Spinal cord (tissue), 10 donors: Measurements from ENCODE around the gene PRR4. TPM values are rescaled to one million over a fixed set of nuclear protein-coding genes. Genes with fewer than 3 reads are reported as not detected.
A peak's percentile ranks its signal among the peaks of the same experiment; 100 is the strongest.

ENCODE experiments used
- DNase-seq, 6 donors: peaks; one replicate each; pipeline versions ENCODE4 v3.0.0 to v3.0.0-alpha.2; 2013 to 2015; ENCODE audit warnings: low spot score in 6 of 6, low read depth in 4 of 6
- H3K27ac ChIP-seq: one replicate; pipeline ENCODE4 v1.5.1; 2013; ENCODE audit warnings: low read depth, low read length, control low read depth
- H3K27me3 ChIP-seq: one replicate; pipeline ENCODE4 v1.6.1; 2013; ENCODE audit warnings: low read length; ENCODE audit not compliant: control insufficient read depth, insufficient read depth
- H3K36me3 ChIP-seq: one replicate; pipeline ENCODE4 v1.6.1; 2013; ENCODE audit warnings: low read length; ENCODE audit not compliant: control insufficient read depth, insufficient read depth
- H3K4me1 ChIP-seq: one replicate; pipeline ENCODE4 v1.6.1; 2013; ENCODE audit warnings: low read length; ENCODE audit not compliant: control insufficient read depth, insufficient read depth
- H3K4me3 ChIP-seq: one replicate; pipeline ENCODE4 v1.5.1; 2013; ENCODE audit warnings: low read depth, low read length, control low read depth
- H3K9me3 ChIP-seq: one replicate; pipeline ENCODE4 v1.6.1; 2013; ENCODE audit warnings: low read length; ENCODE audit not compliant: control insufficient read depth, insufficient read depth
- WGBS: methylation state at CpG from one replicate; pipeline ENCODE4 v1.1.5; 2013; ENCODE audit warnings: missing lambda C conversion rate; ENCODE audit not compliant: insufficient coverage; 5-methylcytosine and 5-hydroxymethylcytosine counted together
- long read RNA-seq, 4 donors: transcript quantifications; one replicate each; lab custom pipeline, GENCODE V29; 2026
- polyA plus RNA-seq, 2 donors: library from polyadenylated mRNA; unstranded; fragments of 120-200 nt; gene quantifications; one replicate each; pipeline ENCODE4 v1.2.1, GENCODE V29; 2013; ENCODE audit not compliant: insufficient read length in 2 of 2
- total RNA-seq, 2 donors: library from RNA; depleted of rRNA in 1 of 2; stranded (reverse); fragments of 120-200 nt in 1 of 2; fragments of >200 nt in 1 of 2; gene quantifications; one replicate each; pipeline versions ENCODE4 v1.2.3 to v1.2.4, GENCODE V29; 2013 to 2014
- donor health status: healthy.

Gene PRR4, protein sequence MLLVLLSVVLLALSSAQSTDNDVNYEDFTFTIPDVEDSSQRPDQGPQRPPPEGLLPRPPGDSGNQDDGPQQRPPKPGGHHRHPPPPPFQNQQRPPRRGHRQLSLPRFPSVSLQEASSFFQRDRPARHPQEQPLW
- total RNA-seq (10 to 100 TPM in 1 of 2 donors, 1 to 10 TPM in 1; 3.5 to 11.8 TPM), polyA plus RNA-seq (10 to 100 TPM; 10.7 to 12.5 TPM)
- long read RNA-seq, donor 1, partial matches to known transcripts, result 0 of 1 reads
- long read RNA-seq, donor 1, other reads (novel, unspliced or antisense), result 0 of 1 reads
- long read RNA-seq, donor 2, partial matches to known transcripts, result 0 of 1 reads
- long read RNA-seq, donor 2, other reads (novel, unspliced or antisense), result 0 of 1 reads
- long read RNA-seq, donor 3, result 0 reads
- long read RNA-seq, donor 4, result 0 reads

- WGBS, result 100% methylated on average over 1 of the region's 4 CpGs
- H3K27ac ChIP-seq, result no peak within 1 kb of the TSS
These were observed at the start of gene PRR4 for GRCh38 chr12:10849425-10849878. TSS of gene PRR4 (minus strand) at chr12:10849475. CDS start at chr12:10849437, 38 bp downstream.

DNA sequence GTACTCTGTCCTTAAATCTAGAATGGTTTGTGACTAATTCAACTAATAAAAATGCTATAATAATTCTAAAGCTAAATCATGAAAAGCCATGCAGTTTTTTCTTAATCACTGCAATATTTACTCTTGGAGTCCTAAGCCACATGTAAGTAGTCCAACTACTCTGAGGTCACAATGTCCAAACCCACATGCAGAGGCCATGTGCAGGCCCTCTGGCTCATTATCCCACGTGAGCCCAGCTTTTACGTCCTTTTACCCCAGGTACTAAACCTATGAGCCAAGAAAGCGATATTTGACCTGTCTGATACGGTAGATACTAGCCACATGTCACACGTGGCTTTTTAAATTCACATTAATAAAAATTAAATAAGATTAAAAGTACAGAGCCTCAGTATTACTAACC is 47.6 kb upstream of the PRR4 start:
- H3K4me3 ChIP-seq, result no peak overlapping the region
- H3K27ac ChIP-seq, result no peak overlapping the region
- H3K9me3 ChIP-seq, result peaks cover 2% of the 10 kb centered on the region
- no peak for DNase-seq
- no peaks in the 10 kb centered on the region for H3K36me3 ChIP-seq
- no peaks in the 10 kb centered on the region for H3K27me3 ChIP-seq
- 92% methylated on average over 2 of the region's 5 CpGs for WGBS
- no peaks in the 10 kb centered on the region for H3K4me1 ChIP-seq

More at GRCh38 chr12:10849425-10849878, at the start of gene PRR4:
- Histone ChIP-seq H3K27me3 (no peaks in the 10 kb centered on the region), H3K36me3 (peaks cover 2% of the 10 kb centered on the region), H3K4me3 (no peak within 1 kb of the TSS), H3K4me1 (no peaks in the 10 kb centered on the region), H3K9me3 (no peaks in the 10 kb centered on the region)
- no peak for DNase-seq

GRCh38 chr12:10891937-10892336 is 42.7 kb upstream of the PRR4 start:
- Histone ChIP-seq H3K27me3 (no peaks in the 10 kb centered on the region), H3K27ac (no peak overlapping the region), H3K9me3 (no peaks in the 10 kb centered on the region), H3K36me3 (peaks cover 3% of the 10 kb centered on the region), H3K4me1 (no peaks in the 10 kb centered on the region), H3K4me3 (no peak overlapping the region)
- DNase-seq, result no peak
- 88% methylated on average over 2 of the region's 2 CpGs for WGBS

DNA sequence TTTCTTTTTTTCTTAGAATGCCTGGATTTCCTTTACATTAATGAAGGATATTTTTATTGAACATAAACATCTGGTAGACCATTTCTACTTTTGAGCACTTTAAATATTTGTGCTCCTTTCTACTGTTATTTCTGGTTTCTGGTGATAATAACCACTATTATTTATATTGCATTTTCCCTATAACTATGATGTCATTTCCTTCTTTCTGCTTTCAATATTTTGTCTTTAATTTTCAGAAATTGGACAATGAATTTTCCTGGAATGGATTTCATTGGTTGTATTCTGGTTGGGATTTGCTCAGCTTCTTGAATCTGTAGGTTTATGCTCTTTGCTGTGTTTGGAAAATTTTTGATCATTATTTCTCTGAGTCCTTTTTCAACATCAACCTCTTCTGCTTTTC is 40.0 kb upstream of the PRR4 start:
- H3K27ac ChIP-seq, result no peak overlapping the region
- H3K9me3 ChIP-seq, result no peaks in the 10 kb centered on the region
- H3K36me3 ChIP-seq, result peaks cover 3% of the 10 kb centered on the region
- no peaks in the 10 kb centered on the region for H3K27me3 ChIP-seq
- no peaks in the 10 kb centered on the region for H3K4me1 ChIP-seq
- no peak for DNase-seq
- no peak overlapping the region for H3K4me3 ChIP-seq

DNA sequence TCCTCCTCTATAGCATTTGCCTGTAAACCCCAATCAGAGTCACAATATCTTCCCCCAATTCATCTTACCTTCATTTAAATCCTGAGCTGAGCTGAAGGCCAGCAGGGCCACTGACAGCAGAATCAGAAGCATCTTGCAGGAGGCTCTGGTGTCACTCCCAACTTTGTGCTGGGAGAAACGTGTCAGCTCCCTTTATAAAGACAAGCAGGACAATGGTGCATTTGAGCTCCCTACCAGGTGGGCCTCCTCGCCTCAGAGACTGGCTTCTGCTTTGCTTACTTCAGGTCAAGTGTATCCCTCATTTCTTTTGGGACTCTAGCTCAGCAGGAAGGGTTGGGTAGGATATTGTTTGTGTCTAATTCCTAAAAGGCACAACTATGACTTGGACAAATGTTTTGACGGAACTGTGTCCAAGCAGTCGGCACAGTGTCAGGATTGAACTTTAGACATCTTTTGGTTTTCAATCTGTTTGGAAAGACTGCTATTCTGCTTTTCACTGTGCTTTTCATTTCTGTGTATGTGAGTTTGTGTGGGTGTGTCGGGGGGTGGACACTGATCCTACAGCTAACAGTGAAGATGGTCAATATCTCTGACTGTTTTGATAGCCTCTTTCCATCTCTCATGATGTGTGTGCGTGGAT is 34.9 kb upstream of the PRR4 start, which contains the start of gene PRH1:
TSS of gene PRH1 (minus strand) at position 170 of the 640 bp plus-strand sequence. CDS start at position 132, 38 bp downstream.
- H3K9me3 ChIP-seq, result no peaks in the 10 kb centered on the region
- H3K36me3 ChIP-seq, result no peaks in the 10 kb centered on the region
- no peak within 1 kb of the TSS for H3K27ac ChIP-seq
- 81% methylated on average over 5 of the region's 6 CpGs for WGBS
- no peak within 1 kb of the TSS for H3K4me3 ChIP-seq
- no peaks in the 10 kb centered on the region for H3K4me1 ChIP-seq
- DNase-seq, result no peak
- H3K27me3 ChIP-seq, result no peaks in the 10 kb centered on the region

GRCh38 chr12:10873378-10873777 is 24.1 kb upstream of the PRR4 start:
- Histone ChIP-seq H3K4me3 (no peak overlapping the region), H3K27me3 (no peaks in the 10 kb centered on the region), H3K4me1 (no peaks in the 10 kb centered on the region), H3K9me3 (no peaks in the 10 kb centered on the region), H3K36me3 (peaks cover 2% of the 10 kb centered on the region), H3K27ac (no peak overlapping the region)
- 33% methylated on average over 1 of the region's 2 CpGs for WGBS
- peak in 4 of 6 donors; percentile 2 to 38 (median 20) for DNase-seq

GRCh38 chr12:10867381-10867780 is 18.1 kb upstream of the PRR4 start:
- WGBS, result no CpG with 5 or more reads among the region's 2 CpGs
- H3K9me3 ChIP-seq, result no peaks in the 10 kb centered on the region
- H3K36me3 ChIP-seq, result no peaks in the 10 kb centered on the region
- H3K4me1 ChIP-seq, result no peaks in the 10 kb centered on the region
- H3K27ac ChIP-seq, result no peak overlapping the region
- H3K4me3 ChIP-seq, result no peak overlapping the region
- no peak for DNase-seq
- H3K27me3 ChIP-seq, result no peaks in the 10 kb centered on the region

- Histone ChIP-seq H3K27me3 (no peaks in the 10 kb centered on the region), H3K27ac (no peak overlapping the region), H3K4me3 (no peak overlapping the region), H3K4me1 (no peaks in the 10 kb centered on the region), H3K36me3 (no peaks in the 10 kb centered on the region), H3K9me3 (peaks cover 4% of the 10 kb centered on the region)
- WGBS, result no CpG with 5 or more reads among the region's 2 CpGs
- DNase-seq, result peak in 1 of 6 donors; percentile 44
These were observed 14.4 kb upstream of the PRR4 start for GRCh38 chr12:10863512-10864218.

DNA sequence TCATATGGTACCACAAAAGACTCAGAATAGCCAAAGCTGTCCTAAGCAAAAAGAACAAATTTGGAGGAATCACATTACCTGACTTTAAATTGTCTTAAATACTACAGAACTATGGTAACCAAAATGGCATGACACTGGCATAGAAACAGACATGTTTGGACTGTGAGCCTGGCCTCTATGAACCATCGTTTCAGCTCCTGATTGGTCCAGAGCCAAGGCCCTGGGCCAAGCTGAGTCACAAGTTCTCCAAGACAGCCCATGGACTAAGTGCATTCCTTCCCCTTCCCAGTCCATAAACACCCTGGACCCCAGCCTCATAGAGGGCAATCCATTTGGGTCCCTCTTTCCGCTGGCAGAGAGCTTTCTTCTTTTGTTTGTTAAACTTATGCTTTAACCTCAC is 12.1 kb upstream of the PRR4 start:
- H3K27me3 ChIP-seq, result no peaks in the 10 kb centered on the region
- WGBS, result 88% methylated on average over 2 of the region's 2 CpGs
- DNase-seq, result no peak
- no peak overlapping the region for H3K4me3 ChIP-seq
- H3K36me3 ChIP-seq, result no peaks in the 10 kb centered on the region
- H3K27ac ChIP-seq, result no peak overlapping the region
- peaks cover 8% of the 10 kb centered on the region for H3K9me3 ChIP-seq
- H3K4me1 ChIP-seq, result no peaks in the 10 kb centered on the region
